GM21526 (cell line): ENCODE results near the gene ATG9A.
A peak's percentile ranks its signal among the peaks of the same experiment; 100 is the strongest.
"Not testable (repeated sequence)": the region's sequence is repeated elsewhere in the genome, so short reads cannot be mapped to it uniquely, and the experiment has no call there.

Experiments
- ATAC-seq: cut with Tn5 transposase; IDR thresholded peaks from one replicate; pipeline ENCODE4 v1.9.1; 2021; ENCODE audit warnings: moderate library complexity; ENCODE audit not compliant: unreplicated experiment, low FRiP score

The ATG9A gene, protein sequence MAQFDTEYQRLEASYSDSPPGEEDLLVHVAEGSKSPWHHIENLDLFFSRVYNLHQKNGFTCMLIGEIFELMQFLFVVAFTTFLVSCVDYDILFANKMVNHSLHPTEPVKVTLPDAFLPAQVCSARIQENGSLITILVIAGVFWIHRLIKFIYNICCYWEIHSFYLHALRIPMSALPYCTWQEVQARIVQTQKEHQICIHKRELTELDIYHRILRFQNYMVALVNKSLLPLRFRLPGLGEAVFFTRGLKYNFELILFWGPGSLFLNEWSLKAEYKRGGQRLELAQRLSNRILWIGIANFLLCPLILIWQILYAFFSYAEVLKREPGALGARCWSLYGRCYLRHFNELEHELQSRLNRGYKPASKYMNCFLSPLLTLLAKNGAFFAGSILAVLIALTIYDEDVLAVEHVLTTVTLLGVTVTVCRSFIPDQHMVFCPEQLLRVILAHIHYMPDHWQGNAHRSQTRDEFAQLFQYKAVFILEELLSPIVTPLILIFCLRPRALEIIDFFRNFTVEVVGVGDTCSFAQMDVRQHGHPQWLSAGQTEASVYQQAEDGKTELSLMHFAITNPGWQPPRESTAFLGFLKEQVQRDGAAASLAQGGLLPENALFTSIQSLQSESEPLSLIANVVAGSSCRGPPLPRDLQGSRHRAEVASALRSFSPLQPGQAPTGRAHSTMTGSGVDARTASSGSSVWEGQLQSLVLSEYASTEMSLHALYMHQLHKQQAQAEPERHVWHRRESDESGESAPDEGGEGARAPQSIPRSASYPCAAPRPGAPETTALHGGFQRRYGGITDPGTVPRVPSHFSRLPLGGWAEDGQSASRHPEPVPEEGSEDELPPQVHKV

DNA sequence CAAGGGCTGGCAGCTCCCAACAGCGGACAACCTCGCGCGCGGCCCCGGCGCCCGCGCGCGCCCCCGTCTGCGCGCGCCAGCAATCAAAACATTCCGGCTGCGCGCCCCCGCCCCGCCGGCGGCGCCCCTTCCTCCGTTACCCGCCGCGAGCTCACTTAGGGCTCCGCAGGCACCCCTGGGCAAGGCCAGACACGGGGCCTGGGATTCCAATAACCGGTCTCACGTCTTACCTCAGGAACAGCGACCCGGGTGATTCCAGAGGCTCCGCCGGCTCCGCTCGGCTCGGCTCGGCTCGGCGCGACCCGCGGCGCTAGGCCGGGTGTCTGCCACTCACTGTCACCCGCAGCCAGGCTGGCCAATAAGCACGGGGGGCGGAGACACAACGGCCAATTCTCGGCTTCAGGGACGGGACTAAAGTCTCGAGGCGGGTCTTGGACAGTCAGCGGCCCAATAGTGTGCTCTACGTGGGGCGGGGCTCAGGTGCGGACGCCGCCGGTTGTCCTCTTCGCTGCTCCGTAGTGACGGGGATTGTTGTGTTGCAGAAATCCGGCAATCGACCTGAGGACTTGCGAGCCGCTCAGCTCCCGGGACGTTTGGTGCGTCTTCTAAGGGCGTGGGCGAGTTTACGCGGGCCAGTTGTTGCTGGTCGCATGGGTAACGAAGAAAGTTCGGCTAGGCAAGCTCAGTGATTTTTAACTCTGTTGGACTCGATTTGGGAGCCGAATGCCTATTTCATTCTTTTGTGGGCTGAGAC is at the start of gene ATG9A, which contains the start of gene ANKZF1:
ATG9A (minus strand) TSS at position 332 of the 754 bp plus-strand sequence. CDS start 1,612 bp downstream, outside the sequence.
ANKZF1 (plus strand) TSS at position 502 of the 754 bp plus-strand sequence. CDS start 452 bp downstream, outside the sequence.
- peak; percentile 92 for ATAC-seq

DNA sequence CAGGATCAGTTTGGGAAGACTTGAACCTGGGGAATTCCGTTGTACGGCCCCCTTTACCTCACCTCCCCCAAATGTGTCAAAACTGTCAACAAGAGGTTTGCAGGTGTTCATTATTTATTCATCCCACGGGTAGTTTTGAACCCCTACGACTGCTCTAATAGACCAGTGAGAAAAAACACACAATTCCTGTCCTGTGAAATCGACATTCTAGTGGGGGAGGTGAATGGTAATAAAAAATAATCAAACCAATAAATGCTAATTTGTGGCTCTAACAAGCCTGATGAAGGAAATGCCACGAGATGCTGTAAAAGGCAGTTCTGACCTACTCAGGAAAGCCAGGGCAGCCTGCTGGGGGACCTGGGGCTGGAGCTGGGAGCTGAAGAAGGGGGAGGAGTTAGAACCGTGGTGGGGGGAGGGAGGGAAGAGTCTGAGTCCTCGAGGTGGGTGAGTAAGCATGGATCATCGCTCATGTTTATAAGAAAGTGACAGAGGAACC is 49.3 kb upstream of the ATG9A start:
- ATAC-seq = no peak

DNA sequence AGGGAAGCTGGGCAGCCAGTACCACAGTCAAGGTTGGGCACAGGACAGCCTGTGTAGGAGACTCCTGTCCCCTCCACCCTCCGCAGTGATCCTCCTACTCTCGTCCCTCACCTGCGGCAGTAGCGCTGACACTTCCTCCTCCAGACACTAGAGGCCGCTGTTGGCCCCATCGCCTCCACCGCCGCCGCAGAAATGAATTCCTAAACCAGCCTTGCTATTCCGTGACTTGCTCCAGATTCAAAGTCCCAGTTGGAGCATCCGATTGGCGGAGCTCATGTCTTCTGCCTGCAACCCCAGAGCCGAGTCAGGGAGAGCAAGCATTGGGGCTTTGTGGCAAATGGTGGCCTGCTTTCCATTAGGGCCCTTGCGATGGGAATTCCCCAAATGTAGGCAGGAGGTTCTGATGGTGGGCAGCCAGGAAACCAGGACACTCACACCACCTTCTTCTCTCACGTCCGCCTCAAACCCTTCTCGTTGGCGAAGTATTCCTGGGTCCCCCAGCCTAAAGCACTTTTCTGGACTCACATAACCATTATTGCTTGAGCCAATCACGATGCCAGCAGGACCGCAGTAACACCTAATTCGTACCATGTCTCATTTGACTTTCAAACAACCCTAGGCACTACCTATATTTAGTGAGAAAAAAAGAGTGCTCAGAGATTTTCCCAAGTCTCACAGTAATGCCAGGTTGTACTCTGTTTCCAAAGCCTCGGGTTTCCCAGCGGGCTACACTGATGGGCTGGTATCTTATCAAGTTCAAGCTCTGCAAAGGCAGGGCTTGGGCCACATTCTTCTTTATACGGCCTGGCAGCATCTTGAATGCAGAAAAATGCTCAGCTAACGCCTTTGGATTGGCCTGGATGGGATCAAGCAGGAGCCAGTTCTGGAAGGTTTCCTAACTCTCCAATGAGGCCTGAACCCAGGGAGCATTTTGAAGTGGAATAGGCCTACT is 48.5 kb upstream of the ATG9A start:
- ATAC-seq = no peak

DNA sequence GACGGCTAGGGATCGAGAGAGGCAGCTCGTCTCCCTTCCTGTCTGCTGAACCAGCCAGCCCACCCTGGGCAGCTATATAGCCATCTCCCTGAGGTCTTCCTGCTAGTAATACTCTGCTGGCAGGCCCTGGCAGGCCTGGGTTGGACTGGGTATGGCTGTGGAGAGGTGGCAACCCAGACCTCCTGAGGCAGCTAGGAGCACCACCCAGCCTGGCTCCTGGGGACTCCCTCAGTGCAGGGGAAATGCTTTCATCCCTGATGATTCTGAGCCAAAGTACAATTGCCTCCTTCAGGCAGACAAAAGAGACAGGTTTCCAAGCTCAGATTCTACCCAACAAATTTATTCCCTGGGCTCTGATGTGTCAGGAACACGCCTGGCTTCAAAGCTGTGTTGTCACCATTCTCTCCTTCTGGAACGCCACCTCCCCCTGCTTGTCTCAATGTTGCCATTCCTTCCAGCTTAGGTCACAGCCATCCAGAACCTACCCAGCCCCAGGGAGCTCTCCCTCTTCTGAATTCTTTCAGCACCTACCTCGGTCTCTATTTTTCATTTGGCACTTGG is 45.0 kb upstream of the ATG9A start:
- no peak for ATAC-seq

DNA sequence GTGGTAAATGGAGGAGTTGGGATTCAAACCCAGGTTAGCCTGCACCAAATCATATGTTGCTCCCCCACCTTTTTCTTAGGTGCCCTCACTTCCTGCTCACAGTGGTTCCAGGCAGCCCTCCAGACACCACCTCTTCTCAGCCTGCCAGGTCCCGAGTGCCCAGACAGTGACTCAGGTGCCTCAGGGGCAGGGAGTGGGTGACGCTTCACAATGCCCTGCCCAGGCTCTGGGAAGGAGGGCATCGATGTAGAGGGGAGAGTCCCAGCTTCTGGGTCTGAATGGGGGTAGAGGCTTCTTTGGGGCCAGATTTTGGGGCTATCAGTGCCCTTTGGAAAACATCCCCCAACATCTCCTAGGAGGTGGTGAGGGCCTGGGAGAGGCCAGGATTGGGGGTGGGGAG is 44.5 kb upstream of the ATG9A start:
- no peak for ATAC-seq

DNA sequence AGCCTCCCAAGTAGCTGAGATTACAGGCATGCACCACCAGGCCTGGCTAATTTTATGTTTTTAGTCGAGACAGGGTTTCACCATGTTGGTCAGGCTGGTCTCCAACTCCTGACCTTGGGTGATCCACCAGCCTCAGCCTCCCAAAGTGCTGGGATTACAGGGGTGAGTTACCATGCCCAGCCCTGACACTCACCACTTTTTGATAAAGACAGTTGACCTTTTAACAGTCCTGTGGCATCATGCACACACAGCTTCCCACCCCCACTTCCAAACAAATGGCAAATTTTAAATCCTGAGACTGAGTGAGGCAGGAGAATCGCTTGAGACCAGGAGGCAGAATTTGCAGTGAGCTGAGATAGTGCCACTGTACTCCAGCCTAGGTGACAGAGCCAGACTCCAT is 43.6 kb upstream of the ATG9A start:
- no peak for ATAC-seq

DNA sequence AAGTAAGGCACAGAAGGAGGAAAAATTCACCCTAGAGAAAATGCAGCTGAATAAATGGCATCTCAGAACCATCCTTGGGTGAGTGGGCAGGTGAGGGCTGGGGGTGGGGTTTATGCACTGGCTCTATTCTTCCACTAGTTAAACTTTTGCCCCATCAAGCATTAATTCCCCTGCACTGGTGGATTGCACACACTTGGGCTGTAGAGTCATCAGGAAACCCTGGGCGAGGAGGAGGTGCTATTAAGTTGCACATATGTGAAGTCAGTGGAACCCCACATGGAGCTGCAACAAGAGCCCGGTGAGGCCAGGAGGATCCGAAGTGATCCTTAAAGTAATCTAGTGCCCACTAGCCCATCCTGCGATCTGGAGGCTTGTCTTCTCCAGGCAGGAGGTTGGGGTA is 42.9 kb upstream of the ATG9A start:
- no peak for ATAC-seq

DNA sequence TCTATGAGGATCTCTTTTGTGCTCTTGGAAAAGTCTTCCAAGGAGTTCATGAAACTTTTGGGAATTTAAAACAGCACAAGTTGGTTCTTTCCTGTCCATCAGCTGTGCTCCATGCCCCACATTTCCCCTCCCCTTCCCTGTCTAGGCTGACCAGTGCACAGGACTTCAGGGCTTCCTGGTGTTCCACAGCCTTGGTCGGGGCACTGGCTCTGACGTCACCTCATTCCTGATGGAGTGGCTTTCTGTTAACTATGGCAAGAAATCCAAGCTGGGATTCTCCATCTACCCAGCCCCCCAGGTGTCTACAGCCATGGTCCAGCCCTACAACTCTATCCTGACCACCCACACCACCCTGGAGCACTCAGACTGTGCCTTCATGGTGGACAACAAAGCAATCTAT is 41.6 kb upstream of the ATG9A start:
- no peak for ATAC-seq

DNA sequence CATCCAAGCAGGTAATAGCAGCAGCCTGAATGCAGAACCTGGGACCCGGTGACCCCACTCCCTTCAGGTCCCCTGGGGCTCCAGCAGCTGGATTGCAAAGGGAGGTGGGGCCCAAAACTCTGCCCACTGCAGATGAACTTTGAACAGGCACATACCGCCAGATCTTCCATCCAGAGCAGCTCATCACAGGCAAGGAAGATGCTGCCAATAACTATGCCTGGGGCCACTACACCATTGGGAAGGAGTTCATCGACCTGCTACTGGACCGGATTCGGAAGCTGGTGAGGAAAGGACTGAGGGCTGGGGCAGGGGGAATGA is 40.6 kb upstream of the ATG9A start:
- no peak for ATAC-seq

DNA sequence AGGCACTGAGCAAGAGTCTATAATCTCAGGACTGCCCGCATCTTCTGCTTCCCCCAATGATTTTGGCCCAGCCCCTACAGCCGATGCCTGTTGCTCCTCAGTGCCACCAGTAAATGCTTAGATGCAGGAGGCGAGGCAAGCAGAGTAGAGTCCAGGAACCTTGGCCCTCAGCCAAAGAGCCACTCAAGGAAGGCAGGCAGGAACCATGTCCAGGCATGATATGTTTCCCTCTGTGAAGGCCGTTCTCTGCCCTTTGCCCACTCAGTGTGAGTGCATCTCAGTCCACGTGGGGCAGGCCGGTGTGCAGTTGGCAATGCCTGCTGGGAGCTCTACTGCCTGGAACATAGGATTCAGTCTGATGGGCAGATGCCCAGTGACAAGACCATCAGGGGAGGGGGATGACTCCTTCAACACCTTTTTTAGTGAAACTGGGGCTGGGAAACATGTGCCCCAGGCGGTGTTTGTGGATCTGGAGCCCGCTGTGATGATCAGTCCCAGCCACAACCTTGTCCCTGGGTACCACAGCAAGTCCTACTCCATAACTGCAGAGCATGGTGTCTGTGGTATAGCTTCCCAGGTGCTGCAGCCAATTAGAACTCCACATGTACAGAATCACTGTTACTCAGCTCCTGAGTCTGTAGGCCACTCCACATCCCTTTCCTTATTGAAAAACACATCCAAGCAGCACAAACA is 40.1 kb upstream of the ATG9A start:
- no peak for ATAC-seq

DNA sequence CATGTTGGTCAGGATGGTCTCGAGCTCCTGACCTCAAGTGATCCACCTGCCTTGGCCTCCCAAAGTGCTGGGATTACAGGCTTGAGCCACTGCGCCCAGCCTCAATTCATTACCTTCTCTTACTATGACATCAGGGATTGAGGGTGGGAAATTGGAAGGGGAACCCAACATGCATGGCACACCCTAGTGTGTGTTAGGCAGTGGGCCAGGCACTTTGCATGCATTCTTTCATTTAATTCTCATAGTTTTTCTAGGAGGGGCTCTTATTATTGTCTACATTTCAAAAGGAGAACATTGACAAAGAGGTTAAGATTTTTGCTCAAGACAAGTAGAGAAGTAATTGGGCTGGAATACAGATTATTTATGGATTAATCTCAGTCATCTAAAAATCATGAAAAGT is 38.9 kb upstream of the ATG9A start:
- ATAC-seq = no peak

DNA sequence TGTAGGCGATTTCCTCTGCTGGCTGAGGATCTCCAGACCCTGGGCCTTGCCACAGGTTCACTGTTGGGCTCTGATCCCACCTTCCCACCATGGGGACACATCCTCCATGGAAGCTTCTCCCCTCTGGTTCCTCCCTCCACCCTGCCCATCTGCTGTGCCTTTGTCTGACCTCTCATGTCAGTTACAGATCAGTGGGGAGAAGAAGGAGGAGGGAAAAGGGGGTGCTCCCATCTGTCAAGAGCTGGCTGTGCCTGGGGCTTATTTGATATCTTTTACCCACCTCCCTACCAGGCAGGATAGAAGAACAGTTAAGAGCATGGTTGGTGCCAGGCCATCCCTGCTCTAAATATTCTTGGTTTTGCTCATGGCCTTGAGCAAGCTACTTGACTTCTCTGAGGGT is 37.5 kb upstream of the ATG9A start:
- ATAC-seq = no peak

DNA sequence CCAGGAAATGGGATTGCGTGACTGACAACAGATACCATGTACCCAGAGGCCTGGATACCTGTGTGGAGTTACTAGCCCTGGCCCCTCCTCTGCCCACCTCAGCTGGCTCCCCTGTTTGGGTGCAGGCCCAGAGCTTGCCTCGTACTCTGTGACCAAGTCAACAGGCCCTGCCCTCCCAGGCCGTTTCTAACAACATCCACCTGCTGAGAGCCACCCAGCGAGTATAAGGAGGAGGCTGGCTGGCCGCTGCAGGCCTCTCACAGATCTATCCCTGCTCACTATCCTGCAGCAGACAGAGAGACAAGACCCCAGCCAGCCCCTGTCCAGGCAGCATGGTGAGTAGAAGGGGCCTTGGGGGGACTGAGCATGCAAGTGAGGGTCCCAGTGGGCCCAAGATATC is 36.8 kb upstream of the ATG9A start:
- ATAC-seq = no peak

DNA sequence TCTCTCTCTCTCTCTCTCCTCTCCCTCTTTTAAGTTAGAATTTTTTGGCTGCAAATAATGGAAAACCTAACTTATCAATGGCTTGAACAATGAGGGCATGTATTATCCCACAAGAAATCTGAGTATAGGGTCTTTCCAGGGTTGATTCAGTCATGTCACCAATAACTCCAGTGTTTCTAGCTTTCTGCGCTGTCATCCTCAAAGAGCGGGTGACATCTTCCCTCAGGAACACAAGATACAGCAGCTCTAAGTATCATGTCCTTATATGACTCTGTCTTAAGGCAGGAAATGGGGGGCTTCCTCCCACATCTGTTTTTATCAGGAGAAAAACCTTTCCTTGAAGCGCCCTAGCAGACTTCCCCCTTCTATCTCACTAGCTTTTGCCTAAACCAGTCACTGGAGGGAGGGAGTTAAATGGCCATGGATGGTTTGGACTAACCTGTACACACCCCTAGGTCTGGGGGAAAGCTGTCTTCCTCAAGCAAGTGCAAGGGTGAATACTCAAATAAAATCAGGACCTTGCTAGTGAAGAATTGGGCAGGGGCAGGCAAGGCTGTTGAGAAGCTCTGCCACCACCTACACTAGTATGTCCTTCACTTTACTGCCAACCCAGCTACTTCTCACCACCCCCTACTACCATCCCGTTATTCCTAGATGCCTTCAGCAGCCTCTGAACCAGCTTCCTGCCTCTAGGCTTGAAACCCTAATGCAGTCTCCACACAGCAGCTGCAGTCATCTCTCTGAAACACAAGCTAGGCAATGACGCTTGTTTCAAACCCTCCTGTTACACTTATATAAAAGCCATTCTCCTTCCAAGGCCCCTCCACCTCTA is 31.8 kb upstream of the ATG9A start:
- ATAC-seq = no peak

DNA sequence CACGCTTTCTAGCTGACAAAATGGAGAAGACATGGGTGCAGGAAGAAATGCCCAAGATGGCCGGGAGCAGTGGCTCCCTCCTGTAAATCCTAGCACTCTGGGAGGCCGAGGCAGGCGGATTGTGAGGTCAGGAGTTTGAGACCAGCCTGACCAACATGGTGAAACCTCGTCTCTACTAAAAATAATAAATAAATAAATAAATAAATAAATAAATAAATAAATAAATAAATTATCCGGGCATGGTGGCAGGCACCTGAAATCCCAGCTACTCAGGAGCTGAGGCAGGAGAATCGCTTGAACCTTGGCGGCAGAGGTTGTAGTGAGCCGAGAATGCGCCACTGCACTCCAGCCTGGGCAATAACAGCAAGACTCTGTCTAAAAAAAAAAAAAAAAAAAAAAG is 29.5 kb upstream of the ATG9A start:
- ATAC-seq = not testable (repeated sequence)

DNA sequence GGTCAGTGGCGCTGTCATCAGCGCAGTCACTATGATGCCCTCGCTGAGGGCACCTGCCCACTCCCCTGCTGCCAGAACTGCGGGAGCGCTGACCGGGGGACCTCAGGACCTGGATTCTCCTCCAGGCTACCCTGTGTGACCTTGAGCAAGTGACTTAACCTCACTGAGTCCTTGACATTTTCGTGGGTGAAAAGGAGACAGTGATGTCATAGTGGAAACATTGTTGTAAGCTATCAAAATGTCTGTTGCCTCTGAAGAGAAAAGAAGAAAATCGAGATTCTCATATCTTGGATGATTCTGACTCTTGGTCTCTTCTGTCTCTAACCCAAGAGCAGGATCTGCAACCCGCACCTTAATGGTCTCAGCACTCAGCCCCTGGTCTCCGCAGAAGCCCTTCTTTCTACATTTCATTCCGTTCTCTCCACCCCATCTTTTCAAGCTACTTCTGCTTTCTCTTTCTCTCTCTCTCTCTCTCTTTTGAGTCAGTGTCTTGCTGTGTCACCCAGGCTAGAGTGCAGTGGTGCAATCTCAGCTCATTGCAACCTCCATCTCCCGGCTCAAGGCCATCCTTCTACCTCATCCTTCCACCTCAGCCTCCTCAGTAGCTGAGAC is 25.3 kb upstream of the ATG9A start:
- peak; percentile 23 for ATAC-seq

DNA sequence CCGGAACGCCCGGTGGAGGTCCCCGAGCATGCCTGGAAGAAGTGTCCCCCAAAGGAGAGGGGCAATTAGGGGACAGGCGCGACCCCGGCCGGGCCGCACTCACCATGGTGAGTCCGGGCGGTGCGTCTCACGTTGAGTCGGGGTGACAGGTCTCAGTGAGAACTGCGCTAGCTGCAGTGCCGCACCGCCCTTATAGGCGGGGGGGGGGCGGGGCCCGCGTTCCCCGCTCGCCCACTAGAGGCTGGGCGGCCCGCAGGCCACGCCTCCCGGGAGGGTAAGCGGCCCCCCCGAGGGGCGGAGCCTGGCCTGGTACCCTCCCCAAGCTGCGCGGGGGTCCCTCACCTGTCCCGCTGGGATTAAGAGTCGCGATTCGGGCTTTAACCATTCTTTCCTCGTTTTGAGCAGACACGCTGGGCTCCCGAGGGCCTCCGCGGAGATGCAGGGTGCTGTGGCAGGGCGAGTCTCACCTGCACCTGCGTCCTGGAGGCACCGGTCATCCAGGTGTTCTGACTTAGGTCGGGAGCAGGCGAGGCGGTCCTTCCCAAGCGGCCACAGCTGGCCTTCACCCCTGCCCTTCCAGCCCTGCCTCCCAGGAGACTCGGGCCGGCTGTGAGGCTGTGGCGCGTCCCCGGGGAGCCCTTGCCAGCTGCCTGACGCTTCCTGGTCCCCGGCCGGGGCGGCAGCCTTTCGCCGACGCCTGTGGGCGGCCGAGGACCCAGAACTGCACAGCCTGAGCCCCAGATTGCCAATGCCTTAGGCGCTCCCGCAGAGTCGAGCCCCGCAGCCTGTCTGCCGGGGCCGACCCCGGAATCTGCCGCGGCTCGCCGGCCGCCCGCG is 24.5 kb upstream of the ATG9A start, which contains the start of gene TUBA4A:
TUBA4A (minus strand) TSS at position 166 of the 837 bp plus-strand sequence; CDS start at position 106, 60 bp downstream.
- peak; percentile 48 for ATAC-seq
